Retina (tissue), 1 donor: ENCODE measurements around the gene DBH.
A peak's percentile ranks its signal among the peaks of the same experiment; 100 is the strongest.
"Not testable (repeated sequence)": the region's sequence is repeated elsewhere in the genome, so short reads cannot be mapped to it uniquely, and the experiment has no call there.

Experiments
- DNase-seq: peaks from one replicate; pipeline ENCODE4 v3.0.0-alpha.2; 2016

DBH gene

DNA sequence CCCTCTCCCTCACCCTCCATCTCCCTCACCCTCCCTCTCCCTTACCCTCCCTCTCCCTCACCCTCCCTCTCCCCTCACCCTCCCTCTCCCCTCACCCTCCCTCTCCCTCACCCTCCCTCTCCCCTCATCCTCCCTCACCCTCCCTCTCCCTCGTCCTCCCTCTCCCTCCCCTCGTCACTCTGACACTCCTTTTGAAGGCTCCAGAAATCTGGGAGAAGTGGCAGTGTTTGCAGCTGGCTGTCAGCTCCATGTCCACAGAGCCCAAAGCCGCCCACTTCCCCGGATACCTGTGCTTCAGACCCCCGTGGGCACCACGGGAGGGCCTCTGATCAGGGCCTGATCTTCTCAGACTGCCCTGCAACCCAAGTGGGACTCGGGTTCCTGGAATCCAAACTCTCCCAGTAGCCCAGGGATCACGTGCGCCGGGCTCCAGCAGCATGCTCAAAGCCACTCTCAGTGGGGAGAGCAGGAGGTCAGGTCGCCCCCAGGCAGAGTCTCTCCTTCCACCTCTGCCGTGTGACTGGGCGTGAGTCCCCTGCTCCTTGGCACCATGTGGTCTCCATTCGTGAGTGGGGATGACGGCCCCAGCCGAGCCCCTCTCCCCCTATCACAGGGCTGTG is 33.1 kb downstream of the DBH start:
- no peak for DNase-seq

DNA sequence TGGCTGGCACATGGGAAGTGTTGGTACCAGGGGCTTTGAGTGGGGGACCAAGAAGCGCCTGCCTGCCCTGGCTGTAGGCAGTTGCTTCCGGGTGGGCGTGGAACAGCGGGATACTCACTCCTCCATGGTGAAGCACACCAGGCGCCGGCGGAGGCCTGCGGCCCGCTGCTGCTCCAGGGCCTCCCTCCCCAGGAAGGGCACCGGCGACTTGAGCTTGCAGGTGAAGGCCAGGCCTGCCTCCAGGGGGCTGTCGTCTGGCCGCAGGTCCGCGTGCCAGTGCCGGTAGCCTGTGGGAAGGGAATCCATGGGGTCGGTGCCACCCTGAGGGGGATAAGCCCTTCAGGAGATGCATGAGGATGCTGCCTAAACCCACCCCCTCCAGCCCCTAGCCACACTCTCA is 34.3 kb downstream of the DBH start:
- no peak for DNase-seq

DNA sequence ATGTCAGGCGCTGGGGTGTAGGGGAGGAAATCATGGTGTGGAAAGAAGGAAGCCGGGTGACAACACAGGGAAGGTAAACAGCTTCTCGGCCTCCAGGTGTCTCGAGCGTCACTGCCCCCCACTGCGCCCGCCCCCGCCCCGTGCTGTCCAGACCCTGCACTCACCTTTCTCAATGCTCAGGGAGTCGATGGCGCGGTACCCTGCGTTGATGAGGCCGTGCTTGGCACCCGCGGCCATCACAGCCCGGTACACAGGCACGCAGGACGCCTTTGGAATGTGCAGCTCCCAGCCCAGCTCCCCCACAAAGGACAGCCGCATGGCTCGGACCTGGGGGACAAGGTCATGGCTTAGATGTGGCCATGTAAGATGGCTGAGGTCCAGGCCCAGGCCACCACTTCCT is 35.2 kb downstream of the DBH start:
- DNase-seq: no peak

DNA sequence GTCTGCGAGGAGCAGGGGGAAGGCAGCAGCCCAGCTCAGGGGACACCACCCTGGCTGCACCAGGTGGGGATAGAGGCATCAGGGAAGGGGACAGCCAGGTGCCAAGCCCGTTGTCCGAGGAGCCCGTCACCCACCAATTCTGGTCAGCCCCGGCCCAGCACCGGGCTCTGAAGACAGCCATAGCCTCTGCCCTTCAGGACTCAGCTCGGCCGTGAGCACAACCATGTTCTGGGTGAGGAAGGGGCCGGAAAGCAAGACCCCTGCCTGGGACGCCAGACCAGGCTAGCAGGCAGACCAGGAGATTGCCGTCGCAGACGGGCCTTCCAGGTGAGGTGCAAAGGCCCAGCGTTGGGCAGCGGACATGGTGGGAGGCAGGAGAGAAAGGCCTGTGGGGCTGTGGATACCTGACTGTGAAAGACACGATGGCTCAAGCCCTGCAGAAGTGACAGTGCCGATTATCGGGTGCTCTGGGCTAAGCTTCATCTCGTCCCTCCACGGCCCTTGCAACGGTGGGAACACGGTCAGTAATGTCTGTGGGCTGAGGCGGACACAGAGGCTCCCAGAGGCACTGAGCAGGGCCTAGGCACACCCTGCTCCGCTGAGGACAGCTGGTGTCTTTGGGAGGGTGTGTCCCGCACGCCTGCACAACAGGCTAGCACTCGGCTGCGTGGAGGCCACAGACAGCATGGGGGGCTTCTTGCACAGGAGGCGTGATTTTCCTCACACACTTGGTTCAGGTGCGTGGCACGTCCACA is 36.5 kb downstream of the DBH start:
- DNase-seq: no peak

DNA sequence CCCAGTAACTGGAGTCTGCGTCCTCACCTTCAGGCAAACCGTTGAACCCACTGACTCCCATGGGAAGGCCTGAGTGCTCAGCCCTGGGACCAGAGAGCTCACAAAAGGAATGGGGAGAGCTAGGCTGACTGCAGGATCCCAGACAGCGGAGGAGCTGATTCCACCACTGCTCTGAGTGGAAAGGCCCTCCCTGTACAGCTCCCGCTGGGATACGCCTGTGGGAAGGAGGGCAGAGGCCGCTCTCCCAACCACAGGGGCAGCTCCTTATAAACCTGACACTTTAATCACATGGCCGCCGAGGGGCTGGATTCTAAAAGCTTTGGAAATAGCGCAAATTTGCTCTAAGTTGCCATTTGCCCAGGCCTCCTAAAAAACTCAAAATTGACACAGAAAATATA is 37.1 kb downstream of the DBH start:
- peak; percentile 42 for DNase-seq

DNA sequence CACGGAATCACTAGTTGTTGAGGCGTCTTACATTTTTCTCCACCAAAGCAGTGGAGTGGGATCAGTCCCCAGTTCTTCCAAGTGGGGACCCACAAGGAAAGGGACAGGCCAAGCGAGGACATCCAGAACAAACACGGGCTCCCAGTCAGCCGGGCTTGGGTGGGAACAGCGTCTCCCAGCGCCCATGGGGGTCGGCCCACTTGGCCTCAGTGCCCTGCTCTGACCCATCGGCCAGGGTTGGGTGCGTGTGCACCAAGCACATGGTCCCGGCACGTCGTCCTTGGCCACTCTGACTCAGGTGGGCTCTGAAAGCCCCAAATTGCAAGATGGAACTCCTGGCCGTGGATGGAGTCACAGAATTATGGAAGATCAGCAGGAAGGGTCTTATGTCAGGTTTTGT is 37.9 kb downstream of the DBH start:
- DNase-seq: no peak

DNA sequence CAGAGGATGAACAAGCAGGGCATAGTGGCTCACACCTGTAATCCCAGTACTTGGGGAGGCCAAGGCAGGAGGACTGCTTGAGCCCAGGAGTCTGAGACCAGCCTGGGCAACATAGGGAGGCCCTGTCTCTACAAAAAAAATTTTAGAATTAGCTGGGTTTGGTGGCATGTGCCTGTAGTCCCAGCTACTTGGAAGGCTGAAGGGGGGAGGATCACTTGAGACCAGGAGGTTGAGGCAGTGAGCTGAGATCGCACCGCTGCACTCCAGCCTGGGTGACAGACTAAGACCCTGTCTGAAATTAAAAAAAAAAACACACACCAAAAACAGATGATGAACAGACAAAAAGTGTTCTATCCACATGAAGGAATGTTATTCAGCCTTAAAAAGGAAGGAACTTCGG is 39.6 kb downstream of the DBH start:
- not testable (repeated sequence) for DNase-seq

DNA sequence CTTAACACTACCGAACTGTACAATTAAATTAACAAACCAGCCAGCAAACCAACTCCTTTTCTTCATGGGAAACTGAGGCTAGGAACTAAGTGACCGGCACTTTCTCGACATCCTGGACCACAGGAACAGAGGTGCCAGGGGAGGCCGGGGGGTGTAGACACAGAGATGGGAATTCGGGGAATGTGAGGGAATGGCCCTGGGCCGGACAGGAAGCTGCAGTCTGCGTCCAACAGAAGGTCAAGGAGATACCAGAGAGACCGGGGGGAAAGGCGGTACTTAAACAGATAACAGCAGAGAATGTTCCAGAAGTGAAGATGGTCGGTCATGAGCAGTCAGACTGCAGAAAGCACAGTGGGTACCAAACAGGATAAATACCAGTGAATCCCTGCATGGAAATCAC is 40.3 kb downstream of the DBH start:
- DNase-seq: no peak

DNA sequence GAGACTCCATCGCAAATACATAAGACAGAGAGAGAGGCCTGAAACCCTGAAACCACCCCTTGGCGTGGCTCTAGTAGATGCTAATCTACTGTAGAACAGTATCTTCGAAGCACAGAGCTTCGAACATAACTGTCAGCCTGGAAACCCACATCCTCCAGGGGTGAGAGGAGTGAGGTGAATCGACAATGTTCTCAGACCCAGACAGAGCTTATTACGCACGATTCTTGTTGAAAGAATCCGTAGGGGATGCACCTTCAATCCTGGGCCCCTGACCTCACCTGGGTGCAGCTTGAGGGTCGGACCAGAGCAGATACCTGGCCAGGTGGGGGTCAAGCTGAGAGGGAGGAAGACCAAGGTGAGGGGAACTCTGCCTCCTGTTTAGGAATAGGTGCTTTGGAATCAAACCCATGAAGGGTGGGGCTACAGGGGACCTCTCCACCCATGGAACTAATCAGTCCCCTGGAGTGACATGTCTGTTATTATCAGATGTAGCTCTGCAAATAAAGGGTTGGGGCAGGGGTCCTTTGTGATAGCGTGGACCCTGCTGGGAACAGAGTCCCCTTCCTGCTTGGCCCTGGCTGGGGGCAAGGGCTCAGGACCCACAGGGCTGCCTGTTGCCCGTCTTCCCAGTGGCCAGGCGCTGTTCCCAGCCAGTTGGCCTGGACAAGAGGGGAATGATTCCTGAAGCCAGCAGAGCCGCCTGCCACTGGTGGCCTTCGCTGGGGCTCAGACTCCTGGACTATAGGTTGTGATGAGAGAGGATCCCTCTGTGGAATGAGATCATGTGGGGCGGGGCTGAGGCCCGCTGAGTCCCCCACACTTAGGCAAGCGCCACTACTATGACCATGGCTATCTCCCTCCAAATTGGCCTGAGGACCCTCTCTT is 41.2 kb downstream of the DBH start:
- no peak for DNase-seq

DNA sequence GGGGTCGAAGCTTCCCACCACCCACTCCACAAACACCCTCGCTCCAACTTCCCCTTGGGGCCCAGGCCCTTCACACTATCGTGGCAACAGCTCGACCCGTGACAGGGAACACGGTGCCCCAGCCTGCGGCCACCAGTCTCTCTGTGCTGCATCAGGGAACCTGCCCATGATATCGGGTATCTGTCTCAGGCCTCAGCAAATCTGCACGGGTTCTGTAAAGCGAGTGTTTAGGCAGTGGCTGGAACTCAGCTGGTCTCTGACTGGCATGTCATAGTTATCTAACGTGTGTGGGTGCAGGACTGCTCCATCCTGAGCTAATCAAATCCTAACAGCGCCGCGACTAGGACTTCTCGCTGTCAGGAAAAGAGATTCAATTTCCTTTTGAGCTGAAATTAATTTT is 42.9 kb downstream of the DBH start:
- DNase-seq: no peak

DNA sequence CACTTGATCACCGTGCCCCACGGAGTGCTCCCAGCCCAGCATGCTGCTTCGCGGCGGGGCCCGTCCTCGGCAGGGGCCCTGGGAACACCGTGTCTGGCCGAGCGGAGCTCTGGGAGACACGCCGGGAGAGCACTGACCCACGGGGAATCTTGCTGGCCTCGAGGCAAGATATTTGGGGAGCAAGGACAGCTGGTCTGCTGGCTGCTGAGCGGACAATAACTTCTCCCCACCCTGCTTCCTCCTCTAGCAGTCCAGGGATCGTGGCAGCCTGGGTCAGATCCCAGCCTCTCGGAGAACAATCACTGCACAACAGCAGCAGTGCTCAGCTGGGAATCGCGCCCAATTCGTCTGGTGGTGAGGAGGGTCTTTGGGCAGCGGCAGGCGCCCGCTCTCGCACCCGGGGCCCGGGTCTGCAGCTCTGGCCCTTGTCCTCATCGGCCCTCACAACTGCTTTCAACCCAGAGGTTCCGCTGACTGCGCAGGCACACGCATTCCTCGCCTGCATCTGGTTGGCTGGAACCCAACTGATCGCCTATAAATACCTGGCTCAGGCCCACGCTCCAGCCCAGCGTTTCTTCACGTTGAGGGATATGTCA is 43.4 kb downstream of the DBH start:
- DNase-seq: no peak

DNA sequence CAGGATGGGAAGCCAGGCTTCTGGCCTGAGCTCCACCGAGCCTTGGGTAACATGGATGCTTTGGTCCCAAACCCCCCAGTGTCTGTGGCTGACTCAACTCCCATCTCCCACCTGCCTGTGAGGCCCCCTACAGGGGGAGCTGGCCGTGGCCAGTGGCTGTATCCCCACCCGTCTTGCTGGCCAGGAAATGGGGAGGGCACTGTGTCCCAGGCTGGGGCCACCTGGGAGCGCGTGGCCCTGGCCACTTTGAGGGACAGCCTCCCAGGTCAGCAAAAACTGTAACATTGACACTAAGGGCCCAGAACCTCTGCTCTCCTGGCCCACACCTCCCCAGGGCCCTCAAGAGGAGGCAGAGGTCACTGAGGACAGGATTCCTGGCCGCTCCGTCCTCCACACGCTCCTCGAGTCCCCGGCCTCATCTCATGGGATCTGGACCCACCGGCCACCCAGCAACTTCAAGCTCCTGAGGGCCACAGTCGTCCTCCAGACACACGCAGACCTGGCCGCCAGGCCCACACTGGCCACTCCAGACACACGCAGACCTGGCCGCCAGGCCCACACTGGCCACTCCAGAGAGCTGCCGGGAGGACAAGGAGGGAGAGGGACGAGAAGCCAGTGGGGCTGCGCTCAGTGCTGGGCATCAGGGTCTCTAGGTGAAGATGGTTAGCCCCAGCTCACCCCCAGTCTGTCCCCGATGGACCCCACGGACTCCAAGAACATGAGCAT is 44.2 kb downstream of the DBH start:
- no peak for DNase-seq

DNA sequence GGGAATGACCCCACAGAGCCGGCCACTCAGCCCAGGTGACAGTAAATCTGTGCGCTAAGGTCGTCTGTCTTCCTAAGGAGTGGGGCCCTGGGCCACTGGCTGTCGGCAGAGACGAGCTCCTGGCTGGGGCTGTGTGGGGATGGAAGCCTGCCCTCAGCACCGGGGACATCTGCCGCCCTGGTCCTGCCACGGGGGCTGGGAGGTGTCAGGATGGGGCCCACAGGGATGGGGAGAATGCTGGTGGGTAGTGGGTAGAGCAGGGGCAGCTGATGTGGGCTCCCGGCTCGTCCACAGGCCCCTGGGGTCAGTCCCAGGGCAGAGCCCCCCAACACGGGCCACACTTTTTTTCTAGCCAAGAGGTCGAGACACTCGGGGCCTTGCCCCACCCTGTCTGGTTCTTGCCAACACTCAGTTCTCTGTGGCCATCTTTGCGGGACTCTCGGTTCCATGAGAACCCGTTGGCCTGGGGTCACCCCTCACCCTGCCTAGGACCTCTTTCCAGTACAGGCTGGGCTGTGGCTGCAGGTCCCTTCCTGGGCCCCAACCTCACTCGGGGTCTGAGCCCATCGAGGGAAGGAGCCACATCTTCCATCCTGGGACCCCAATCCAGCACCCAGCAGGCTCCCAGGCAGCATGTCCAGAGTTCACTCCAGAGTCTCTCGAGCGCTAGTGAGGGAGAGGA is 45.0 kb downstream of the DBH start:
- DNase-seq: no peak

DNA sequence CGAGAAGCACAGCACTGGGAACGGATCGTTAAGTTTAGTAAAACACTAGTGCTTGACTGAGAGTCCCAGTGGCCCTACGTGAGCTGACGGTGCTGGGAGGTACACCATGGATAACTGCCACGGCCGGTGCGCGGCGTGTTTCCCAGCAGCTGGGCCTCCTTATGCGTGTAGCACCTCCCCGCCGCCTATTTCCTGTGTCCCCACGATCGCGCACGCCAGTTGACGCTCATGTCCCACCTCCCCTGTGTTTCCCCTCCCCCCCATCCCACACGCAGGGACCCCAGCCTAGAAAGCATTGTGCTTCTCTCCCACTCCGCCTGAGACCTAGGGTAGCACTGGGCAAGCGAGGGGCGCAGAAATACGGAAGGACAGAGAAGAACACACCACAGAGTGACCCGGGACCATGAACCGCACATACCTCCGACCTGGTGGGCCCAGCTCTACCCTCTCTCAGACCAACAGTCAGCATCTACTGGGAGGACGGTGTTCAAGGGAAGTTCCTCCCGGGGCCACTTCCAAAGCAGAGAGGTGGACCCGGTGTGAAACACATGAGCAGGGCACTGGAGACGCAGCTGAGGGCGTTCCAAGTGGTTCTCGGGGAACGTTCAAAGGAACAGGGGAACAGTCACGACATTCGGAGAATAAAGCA is 45.6 kb downstream of the DBH start:
- DNase-seq: no peak

DNA sequence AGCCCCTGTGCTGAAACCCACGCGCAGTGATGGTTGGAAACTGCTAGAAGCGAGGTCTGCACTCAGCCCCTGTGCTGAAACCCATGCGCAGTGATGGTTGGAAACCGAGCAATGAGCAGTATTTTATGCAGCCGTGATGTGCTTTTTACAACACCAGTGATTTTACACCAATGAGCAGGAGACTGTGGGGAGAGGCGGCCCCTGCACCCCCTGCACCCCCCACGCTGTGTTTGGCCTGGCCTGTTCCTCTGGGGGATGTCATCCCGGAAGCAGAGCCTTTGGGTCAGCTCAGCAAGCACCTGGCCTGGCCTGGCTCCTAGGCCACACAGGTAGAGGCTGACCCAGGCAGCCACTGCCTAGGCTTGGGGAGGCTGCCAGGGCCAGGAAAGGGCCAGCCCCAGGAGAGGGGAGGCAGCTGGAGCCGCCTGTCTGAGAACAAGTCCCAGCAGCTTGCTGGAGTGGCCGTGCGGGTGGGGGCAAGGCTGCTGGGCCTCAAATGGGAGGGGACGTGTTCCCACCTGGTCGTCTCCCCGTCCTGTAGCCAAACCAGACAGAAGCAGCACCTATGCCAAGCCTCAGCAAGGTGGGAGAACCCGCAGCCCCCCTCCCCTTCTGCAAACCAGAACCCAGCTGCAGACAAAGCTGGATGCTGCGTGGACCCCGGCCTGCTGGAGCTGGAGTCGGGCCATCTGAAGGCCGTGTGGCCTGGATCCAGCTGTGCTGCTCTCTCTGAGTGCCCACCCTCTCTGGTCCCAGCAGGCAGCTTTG is 46.8 kb downstream of the DBH start:
- DNase-seq: no peak

DNA sequence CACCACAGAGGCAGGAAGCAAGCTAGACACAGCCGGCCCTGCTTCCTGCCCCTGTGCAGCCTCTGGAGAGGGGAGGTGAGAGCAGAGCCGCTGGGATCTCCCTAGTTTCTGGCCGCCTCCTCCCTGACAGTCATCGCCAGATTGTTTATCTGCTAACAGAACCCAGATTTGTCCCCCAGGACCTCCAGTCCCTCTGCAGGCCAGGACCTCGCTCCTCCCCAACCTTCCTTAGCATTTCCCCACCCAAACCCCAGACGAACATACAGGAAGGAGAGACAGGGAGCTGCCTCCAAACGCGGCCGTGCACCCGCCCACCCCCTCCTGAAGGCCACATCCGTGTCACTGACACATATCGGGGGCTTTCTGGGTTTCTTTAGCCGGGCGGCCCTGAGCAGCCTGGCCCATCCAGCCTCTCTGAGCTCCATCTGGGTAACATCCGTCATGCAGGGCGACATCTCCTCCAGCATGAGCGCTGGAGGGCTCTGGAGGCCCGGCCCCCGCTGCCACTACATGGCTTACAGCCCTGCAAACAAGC is 47.5 kb downstream of the DBH start:
- DNase-seq: no peak

DNA sequence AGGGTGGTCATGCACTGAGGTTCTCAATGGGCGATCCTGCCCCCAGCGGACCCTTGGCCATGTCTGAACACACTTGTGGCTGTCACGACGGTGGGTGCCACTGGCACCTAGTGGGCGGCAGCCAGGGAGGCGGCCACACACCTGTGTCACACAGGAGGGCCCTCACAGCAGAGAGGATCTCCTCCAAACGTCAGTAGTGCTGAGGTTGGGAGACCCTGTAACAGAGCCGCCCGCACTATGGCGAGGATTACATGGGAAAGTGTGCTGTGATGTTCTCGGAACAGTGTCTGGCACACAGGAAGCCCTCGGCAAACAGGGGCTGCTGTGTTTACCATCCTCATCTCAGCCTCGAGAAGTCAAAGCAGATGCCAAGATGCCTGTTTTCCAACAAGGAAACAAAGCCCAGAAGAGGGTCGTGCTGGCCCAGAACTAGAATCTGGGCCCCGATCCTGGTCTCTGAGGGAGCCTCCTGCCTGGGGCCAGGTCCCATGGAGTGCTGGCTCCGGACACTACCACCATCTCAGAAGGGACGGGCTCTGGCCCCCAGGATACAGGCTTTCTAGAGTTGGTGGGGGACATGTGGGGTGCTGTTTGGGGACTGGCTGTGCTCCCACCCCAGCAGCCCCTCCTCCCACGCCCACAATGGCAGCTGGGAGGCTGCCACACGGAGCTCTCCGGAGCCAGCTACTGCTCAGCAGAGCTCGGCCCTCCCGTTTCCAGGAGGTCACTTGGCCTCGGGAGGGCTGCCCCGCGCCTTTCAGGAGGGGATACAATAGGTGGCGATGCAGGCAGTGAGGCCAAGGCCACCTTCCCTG is 48.2 kb downstream of the DBH start:
- no peak for DNase-seq

DNA sequence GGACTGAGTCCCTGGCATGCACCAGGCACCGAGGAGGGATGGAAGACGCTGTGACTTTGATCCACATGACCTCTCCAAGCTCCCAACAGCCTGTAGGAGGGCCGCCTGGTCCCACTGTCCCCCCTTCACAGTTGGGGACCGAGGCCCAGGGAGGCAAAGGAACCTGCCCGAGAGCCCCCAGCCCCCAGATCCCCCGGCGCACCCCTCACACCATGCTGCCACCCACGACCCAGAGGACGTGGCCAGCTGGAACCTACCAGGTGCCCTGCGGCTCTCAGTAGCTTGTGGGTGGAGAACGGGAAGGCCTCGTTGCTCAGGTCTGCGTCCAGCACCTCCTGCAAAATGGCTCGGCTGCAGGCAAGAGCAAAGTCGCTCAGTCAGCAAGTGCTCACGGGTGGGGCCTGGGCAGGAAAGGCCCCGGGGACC is 48.8 kb downstream of the DBH start:
- DNase-seq: no peak
